HL-60 (cell line): ENCODE results near the gene CRIP1.

ENCODE experiments used
- DNase-seq, 2 experiments: peaks; one replicate each; pipeline ENCODE4 v3.0.0-alpha.2; 2010 to 2020; ENCODE audit warnings: low read depth in 1 of 2, low spot score in 1 of 2
- H3K27ac ChIP-seq: fragments of 250-450 bp; sonication (Bioruptor Pico); replicated peaks from 2 replicates; pipeline ENCODE4 v1.5.1; 2020; ENCODE audit warnings: mild to moderate bottlenecking, moderate library complexity
- H3K27me3 ChIP-seq: fragments of 250-450 bp; sonication (Bioruptor Pico); 2 replicates; pipeline ENCODE4 v1.5.1; 2021; ENCODE audit warnings: mild to moderate bottlenecking, moderate library complexity; ENCODE audit not compliant: insufficient read depth, poor library complexity, severe bottlenecking
- H3K4me3 ChIP-seq: replicated peaks from 2 replicates; pipeline ENCODE4 v1.5.1; 2011; ENCODE audit warnings: mild to moderate bottlenecking, control low read depth, low read length; ENCODE audit not compliant: insufficient read depth
- GABPA ChIP-seq: IDR thresholded peaks from 2 replicates; pipeline ENCODE4 v1.6.1; 2012; ENCODE audit warnings: low read depth
- POLR2AphosphoS5 ChIP-seq: IDR thresholded peaks from 2 replicates; pipeline ENCODE4 v1.6.1; 2012; ENCODE audit warnings: low read depth
- REST ChIP-seq: IDR thresholded peaks from 2 replicates; pipeline ENCODE4 v1.6.1; 2012; ENCODE audit warnings: low read depth; ENCODE audit not compliant: insufficient replicate concordance
- SPI1 ChIP-seq: IDR thresholded peaks from 2 replicates; pipeline ENCODE4 v1.6.1; 2012; ENCODE audit warnings: low read depth, mild to moderate bottlenecking, borderline replicate concordance
- TF ChIP-seq, protein P1 (sequence below): IDR thresholded peaks from one replicate; pipeline ENCODE4 v1.5.1; 2011; ENCODE audit warnings: low read length, control low read depth, inconsistent platforms; ENCODE audit not compliant: insufficient read depth

Gene CRIP1

DNA sequence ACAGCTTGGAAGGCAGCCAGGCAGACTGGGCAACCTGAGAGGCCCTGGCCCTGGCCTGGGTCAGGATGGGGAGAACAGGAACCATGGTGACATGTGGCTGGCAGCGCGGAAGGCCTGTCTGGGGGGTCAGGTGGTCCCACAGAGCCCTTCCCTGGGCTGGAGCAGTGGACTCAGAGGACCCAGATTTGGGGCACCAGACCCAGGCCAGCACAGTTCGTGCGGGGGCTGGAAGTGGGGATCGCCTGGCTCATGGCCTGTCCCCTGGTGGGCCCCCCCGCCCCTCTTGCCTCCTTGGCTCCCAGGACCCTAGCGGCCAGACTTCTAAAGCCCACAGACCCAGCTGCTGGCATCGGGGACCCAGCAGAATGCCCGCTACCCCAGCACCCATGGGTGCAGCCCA, 45.7 kb upstream of the CRIP1 start:
- Histone ChIP-seq H3K27ac (no peak overlapping the region), H3K4me3 (no peak overlapping the region), H3K27me3 (no peaks in the 10 kb centered on the region)
- no peak for DNase-seq
- no peak for TF ChIP-seq REST

GRCh38 chr14:105442125-105442524, 44.6 kb upstream of the CRIP1 start:
- H3K27me3 ChIP-seq: no peaks in the 10 kb centered on the region
- no peak for DNase-seq
- no peak overlapping the region for H3K27ac ChIP-seq
- no peak for TF ChIP-seq SPI1
- H3K4me3 ChIP-seq: no peak overlapping the region

- no peak for DNase-seq
- no peak overlapping the region for H3K27ac ChIP-seq
- no peak overlapping the region for H3K4me3 ChIP-seq
- H3K27me3 ChIP-seq: no peaks in the 10 kb centered on the region
- TF ChIP-seq SPI1 (no peak), POLR2AphosphoS5 (no peak), REST (no peak), GABPA (no peak)
- TF ChIP-seq, protein P1, sequence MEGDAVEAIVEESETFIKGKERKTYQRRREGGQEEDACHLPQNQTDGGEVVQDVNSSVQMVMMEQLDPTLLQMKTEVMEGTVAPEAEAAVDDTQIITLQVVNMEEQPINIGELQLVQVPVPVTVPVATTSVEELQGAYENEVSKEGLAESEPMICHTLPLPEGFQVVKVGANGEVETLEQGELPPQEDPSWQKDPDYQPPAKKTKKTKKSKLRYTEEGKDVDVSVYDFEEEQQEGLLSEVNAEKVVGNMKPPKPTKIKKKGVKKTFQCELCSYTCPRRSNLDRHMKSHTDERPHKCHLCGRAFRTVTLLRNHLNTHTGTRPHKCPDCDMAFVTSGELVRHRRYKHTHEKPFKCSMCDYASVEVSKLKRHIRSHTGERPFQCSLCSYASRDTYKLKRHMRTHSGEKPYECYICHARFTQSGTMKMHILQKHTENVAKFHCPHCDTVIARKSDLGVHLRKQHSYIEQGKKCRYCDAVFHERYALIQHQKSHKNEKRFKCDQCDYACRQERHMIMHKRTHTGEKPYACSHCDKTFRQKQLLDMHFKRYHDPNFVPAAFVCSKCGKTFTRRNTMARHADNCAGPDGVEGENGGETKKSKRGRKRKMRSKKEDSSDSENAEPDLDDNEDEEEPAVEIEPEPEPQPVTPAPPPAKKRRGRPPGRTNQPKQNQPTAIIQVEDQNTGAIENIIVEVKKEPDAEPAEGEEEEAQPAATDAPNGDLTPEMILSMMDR: no peak
These were observed 43.9 kb upstream of the CRIP1 start for GRCh38 chr14:105442834-105443233.

DNA sequence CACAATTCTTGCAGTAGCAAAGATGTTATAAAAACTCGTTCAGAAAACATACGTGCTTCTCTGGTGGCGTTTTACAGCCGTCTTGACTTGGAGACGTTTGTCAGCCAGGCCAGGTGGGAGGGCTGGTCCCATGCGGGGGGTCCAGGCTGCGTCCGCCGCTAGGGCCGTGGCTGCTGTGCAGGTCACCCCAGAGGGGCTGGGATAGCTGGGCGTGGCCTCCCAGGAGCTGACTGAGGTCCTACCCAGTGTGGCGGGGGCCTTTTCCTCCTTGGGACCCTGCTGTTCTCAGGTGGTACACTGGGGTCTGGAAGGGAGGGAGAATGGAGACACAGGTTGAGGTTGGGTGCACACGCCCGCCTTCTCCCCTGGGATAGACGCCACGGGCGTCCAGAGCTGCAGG, 41.8 kb upstream of the CRIP1 start:
- no peak overlapping the region for H3K4me3 ChIP-seq
- TF ChIP-seq GABPA: no peak
- TF ChIP-seq POLR2AphosphoS5: no peak
- no peak for TF ChIP-seq REST
- TF ChIP-seq, protein P1: no peak
- TF ChIP-seq SPI1: no peak
- H3K27me3 ChIP-seq: no peaks in the 10 kb centered on the region
- H3K27ac ChIP-seq: no peak overlapping the region
- no peak for DNase-seq
